Putamen (tissue), 1 donor: ENCODE measurements around the gene ZAR1.
"Not testable (repeated sequence)": the region's sequence is repeated elsewhere in the genome, so short reads cannot be mapped to it uniquely, and the experiment has no call there.

Experiments used
- DNase-seq: peaks from one replicate; pipeline ENCODE4 v3.0.0-alpha.2; 2016; ENCODE audit warnings: low spot score

Gene ZAR1

GRCh38 chr4:48490012-48490679, at the start of gene ZAR1:
Gene ZAR1, plus strand, starts transcription at chr4:48490252. Its CDS starts 40 bp downstream, at chr4:48490292.
- no peak for DNase-seq

GRCh38 chr4:48440914-48441313, 49.1 kb upstream of the ZAR1 start:
- not testable (repeated sequence) for DNase-seq

GRCh38 chr4:48445704-48446103, 44.3 kb upstream of the ZAR1 start:
- peak; percentile 6 for DNase-seq

- DNase-seq, result no peak
Observed at GRCh38 chr4:48446642-48447041, 43.4 kb upstream of the ZAR1 start.

GRCh38 chr4:48449151-48449550, 40.9 kb upstream of the ZAR1 start:
- no peak for DNase-seq

GRCh38 chr4:48450740-48451139, 39.3 kb upstream of the ZAR1 start:
- DNase-seq, result no peak

GRCh38 chr4:48451656-48452055, 38.4 kb upstream of the ZAR1 start:
- not testable (repeated sequence) for DNase-seq

- DNase-seq, result no peak
Observed at GRCh38 chr4:48454591-48454990, 35.5 kb upstream of the ZAR1 start.

GRCh38 chr4:48461000-48461399, 29.1 kb upstream of the ZAR1 start:
- DNase-seq, result no peak

- DNase-seq, result no peak
Observed at GRCh38 chr4:48462363-48462762, 27.7 kb upstream of the ZAR1 start.

GRCh38 chr4:48467442-48467841, 22.6 kb upstream of the ZAR1 start:
- DNase-seq, result no peak

- no peak for DNase-seq
Observed at GRCh38 chr4:48467891-48468290, 22.2 kb upstream of the ZAR1 start.

- no peak for DNase-seq
Observed at GRCh38 chr4:48470137-48470536, 19.9 kb upstream of the ZAR1 start.

- DNase-seq, result peak; percentile 77
Observed at GRCh38 chr4:48470570-48470969, 19.5 kb upstream of the ZAR1 start.

- DNase-seq, result no peak
Observed at GRCh38 chr4:48472794-48473193, 17.3 kb upstream of the ZAR1 start.

GRCh38 chr4:48475770-48476169, 14.3 kb upstream of the ZAR1 start:
- DNase-seq, result no peak

GRCh38 chr4:48478273-48478672, 11.8 kb upstream of the ZAR1 start:
- DNase-seq, result no peak

- no peak for DNase-seq
Observed at GRCh38 chr4:48481581-48481980, 8.5 kb upstream of the ZAR1 start.

- DNase-seq, result no peak
Observed at GRCh38 chr4:48483006-48483776, 6.9 kb upstream of the ZAR1 start, which contains the start of gene SLC10A4. Gene SLC10A4, plus strand, starts transcription at chr4:48483343. Its CDS starts 219 bp downstream, at chr4:48483562.

- DNase-seq, result no peak
Observed at GRCh38 chr4:48483777-48484493, 6.1 kb upstream of the ZAR1 start.

GRCh38 chr4:48484494-48485168, 5.4 kb upstream of the ZAR1 start:
- DNase-seq, result no peak

GRCh38 chr4:48489683-48490011, 405 bp upstream of the ZAR1 start:
- no peak for DNase-seq
